Adrenal gland (tissue), 5 donors: ENCODE results near the gene SLC16A10.

Experiments used
- CTCF ChIP-seq, 6 experiments: fragments of 450-650 bp in 4 of 6; fragments of 200-600 bp in 2 of 6; sonication (generic) in 1 of 6; IDR thresholded peaks; 1 replicate in 5 of 6; 2 replicates in 1 of 6; pipeline versions ENCODE4 v1.5.1 to v1.8.0; 2016 to 2021; ENCODE audit warnings: antibody characterized with exemption in 6 of 6, mild to moderate bottlenecking in 2 of 6, moderate library complexity in 1 of 6
- POLR2A ChIP-seq, 2 donors: fragments of 450-650 bp; IDR thresholded peaks; one replicate each; pipeline ENCODE4 v1.6.1; 2017; ENCODE audit warnings: antibody characterized with exemption in 2 of 2, mild to moderate bottlenecking in 2 of 2, moderate library complexity in 1 of 2
- donor health status: DM: no; HTN: no; CAD: no.

GRCh38 chr6:111119571-111120329 is 32.4 kb downstream of the SLC16A10 start:
- TF ChIP-seq CTCF (IDR thresholded peaks at IDR 0.05): no peak
- no peak for TF ChIP-seq POLR2A (IDR thresholded peaks at IDR 0.05)
